Vagina (tissue), 2 donors: ENCODE measurements around the gene TGFB2.

ENCODE experiments used
- POLR2A ChIP-seq, 2 donors: fragments of 450-650 bp; IDR thresholded peaks; one replicate each; pipeline ENCODE4 v1.6.1; 2017; ENCODE audit warnings: antibody characterized with exemption in 2 of 2, mild to moderate bottlenecking in 2 of 2, moderate library complexity in 2 of 2
- POLR2AphosphoS5 ChIP-seq, 2 donors: sonication (generic); formaldehyde crosslinking; IDR thresholded peaks; one replicate each; pipeline ENCODE4 v1.9.0; 2017; ENCODE audit warnings: antibody characterized with exemption in 2 of 2, mild to moderate bottlenecking in 2 of 2, low read depth in 1 of 2; ENCODE audit not compliant: insufficient read depth in 1 of 2
- TF ChIP-seq, protein P1 (sequence below), 3 experiments: fragments of 450-650 bp in 2 of 3; fragments of 200-600 bp in 1 of 3; sonication (generic) in 1 of 3; IDR thresholded peaks; one replicate each; pipeline ENCODE4 v1.5.1; 2017 to 2019; ENCODE audit warnings: antibody characterized with exemption in 3 of 3, mild to moderate bottlenecking in 2 of 3, moderate library complexity in 2 of 3

DNA sequence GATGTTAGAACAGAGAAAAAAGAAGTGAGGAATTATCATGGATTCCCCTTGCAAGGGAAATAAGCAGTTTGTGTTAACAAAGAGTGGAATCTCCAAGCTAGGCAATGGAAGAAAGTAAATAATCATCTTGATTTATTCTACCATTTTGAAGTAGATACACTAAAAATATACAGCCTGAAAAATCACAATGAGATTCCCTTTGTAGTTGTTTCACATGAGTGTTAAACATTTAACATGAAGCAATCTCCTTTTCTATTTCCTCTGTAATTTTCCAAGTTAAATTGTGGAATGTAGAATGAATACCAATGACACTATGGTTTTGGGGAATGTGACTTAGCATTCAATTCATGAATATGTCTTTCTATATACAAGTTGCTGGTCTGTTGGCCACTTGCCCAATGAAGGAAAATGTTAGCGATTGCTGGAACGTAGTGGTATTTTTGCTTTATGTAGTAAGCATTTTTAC, 5.7 kb downstream of the TGFB2 start:
- no peak for TF ChIP-seq POLR2AphosphoS5 (IDR thresholded peaks at IDR 0.05; ENCODE audit: insufficient read depth in 1 of 2, low read depth in 1 of 2)
- TF ChIP-seq, protein P1, sequence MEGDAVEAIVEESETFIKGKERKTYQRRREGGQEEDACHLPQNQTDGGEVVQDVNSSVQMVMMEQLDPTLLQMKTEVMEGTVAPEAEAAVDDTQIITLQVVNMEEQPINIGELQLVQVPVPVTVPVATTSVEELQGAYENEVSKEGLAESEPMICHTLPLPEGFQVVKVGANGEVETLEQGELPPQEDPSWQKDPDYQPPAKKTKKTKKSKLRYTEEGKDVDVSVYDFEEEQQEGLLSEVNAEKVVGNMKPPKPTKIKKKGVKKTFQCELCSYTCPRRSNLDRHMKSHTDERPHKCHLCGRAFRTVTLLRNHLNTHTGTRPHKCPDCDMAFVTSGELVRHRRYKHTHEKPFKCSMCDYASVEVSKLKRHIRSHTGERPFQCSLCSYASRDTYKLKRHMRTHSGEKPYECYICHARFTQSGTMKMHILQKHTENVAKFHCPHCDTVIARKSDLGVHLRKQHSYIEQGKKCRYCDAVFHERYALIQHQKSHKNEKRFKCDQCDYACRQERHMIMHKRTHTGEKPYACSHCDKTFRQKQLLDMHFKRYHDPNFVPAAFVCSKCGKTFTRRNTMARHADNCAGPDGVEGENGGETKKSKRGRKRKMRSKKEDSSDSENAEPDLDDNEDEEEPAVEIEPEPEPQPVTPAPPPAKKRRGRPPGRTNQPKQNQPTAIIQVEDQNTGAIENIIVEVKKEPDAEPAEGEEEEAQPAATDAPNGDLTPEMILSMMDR (IDR thresholded peaks at IDR 0.05) = no peak
- TF ChIP-seq POLR2A (IDR thresholded peaks at IDR 0.05) = no peak
